Measurements from ENCODE around the gene GALNT12. TPM values are rescaled to one million over a fixed set of nuclear protein-coding genes. Genes with fewer than 3 reads are reported as not detected.

The GALNT12 gene
- polyA plus RNA-seq, 1 donor (not counting 4 experiments of a cell fraction or from before 2014, with no cell fraction given): 1.8 TPM

DNA sequence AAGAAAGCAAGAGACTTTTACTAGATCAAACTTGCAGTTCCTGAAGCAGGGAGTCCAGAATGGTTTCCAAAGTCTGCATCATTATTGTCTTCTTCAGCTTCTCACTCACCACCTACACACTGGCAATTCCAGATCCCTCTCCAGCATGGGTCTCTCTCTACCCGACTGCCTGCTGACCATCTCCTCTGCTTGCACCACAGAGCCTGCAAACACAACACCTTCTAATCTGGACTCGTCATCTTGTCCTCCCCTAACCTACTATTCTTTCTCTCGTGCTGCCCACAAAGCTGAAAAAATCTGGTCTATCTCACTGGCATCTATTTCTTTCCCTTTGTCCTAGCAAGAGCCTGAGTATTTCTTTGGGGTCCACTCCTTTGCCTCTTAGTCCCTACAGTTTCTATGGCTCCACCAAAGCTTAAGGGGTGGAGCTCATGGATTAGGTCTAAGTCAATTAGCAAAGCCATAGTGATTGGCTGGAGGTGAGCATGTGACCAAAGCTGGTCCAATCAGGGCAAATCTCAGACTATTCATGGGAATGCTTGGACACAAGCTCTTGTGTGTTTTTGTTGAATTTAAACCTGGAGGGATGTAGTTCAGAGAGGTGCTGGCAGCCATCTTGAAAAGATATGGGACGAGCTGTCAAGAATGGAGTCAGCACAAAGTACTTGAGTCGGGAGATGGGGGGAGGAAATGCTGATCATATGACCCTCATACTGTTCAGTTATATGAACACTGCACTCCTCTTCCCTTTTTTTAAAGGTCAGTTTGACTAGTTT, 63.5 kb downstream of the GALNT12 start:
- DNase-seq (ENCODE audit: low read depth, low spot score) (no peak), FAIRE-seq (no peak)
- dilution Hi-C loops (cut with MboI; ENCODE audit: extremely low pct_ligation_motif_present, low sequenced_read_pairs): no loop called here
- H3K79me2 ChIP-seq (ENCODE audit: control insufficient read depth, insufficient read depth, low read length): no peaks in the 10 kb centered on the region
- H3K9ac ChIP-seq (ENCODE audit: control insufficient read depth, extremely low read depth, insufficient read depth, low read length): no peak overlapping the region
- no peaks in the 10 kb centered on the region for H3K36me3 ChIP-seq (ENCODE audit: control insufficient read depth in 2 of 2, extremely low read depth in 1 of 2, insufficient read depth in 2 of 2, low read length in 2 of 2)
- no peaks in the 10 kb centered on the region for H3K4me1 ChIP-seq (ENCODE audit: control insufficient read depth, extremely low read depth, insufficient read depth, low read length)
- no peaks in the 10 kb centered on the region for H4K20me1 ChIP-seq (ENCODE audit: control insufficient read depth, extremely low read depth, insufficient read depth, low read length)
- no peak overlapping the region for H3K4me2 ChIP-seq (ENCODE audit: control insufficient read depth, extremely low read depth, insufficient read depth, low read depth, low read length)
- H3K9me1 ChIP-seq (ENCODE audit: control insufficient read depth, extremely low read depth, insufficient read depth, low read length): no peaks in the 10 kb centered on the region
- TF ChIP-seq EZH2 (IDR thresholded peaks at IDR 0.05; ENCODE audit: low read length): no peak
- no peaks in the 10 kb centered on the region for H3K9me3 ChIP-seq (ENCODE audit: control insufficient read depth, low read depth, low read length)
- H3K27me3 ChIP-seq (ENCODE audit: control insufficient read depth, extremely low read depth, insufficient read depth, low read length): peaks cover 6% of the 10 kb centered on the region
- H3K4me3 ChIP-seq (ENCODE audit: control insufficient read depth in 2 of 3, extremely low read depth in 1 of 3, insufficient read depth in 2 of 3, low read depth in 1 of 3, low read length in 3 of 3): no peak overlapping the region
- H2AFZ ChIP-seq (ENCODE audit: control insufficient read depth, low read length): no peak overlapping the region
- no peak overlapping the region for H3K27ac ChIP-seq (ENCODE audit: control insufficient read depth, insufficient read depth, low read length)

- Histone ChIP-seq H3K27me3 (ENCODE audit: control insufficient read depth, extremely low read depth, insufficient read depth, low read length) (peaks cover 6% of the 10 kb centered on the region), H3K36me3 (ENCODE audit: control insufficient read depth in 2 of 2, extremely low read depth in 1 of 2, insufficient read depth in 2 of 2, low read length in 2 of 2) (no peaks in the 10 kb centered on the region), H2AFZ (ENCODE audit: control insufficient read depth, low read length) (no peak overlapping the region), H3K27ac (ENCODE audit: control insufficient read depth, insufficient read depth, low read length) (no peak overlapping the region), H3K9me3 (ENCODE audit: control insufficient read depth, low read depth, low read length) (no peaks in the 10 kb centered on the region), H3K4me1 (ENCODE audit: control insufficient read depth, extremely low read depth, insufficient read depth, low read length) (no peaks in the 10 kb centered on the region), H3K79me2 (ENCODE audit: control insufficient read depth, insufficient read depth, low read length) (no peaks in the 10 kb centered on the region), H3K9ac (ENCODE audit: control insufficient read depth, extremely low read depth, insufficient read depth, low read length) (no peak overlapping the region), H3K9me1 (ENCODE audit: control insufficient read depth, extremely low read depth, insufficient read depth, low read length) (no peaks in the 10 kb centered on the region), H3K4me2 (ENCODE audit: control insufficient read depth, extremely low read depth, insufficient read depth, low read depth, low read length) (no peak overlapping the region), H4K20me1 (ENCODE audit: control insufficient read depth, extremely low read depth, insufficient read depth, low read length) (no peaks in the 10 kb centered on the region), H3K4me3 (ENCODE audit: control insufficient read depth in 2 of 3, extremely low read depth in 1 of 3, insufficient read depth in 2 of 3, low read depth in 1 of 3, low read length in 3 of 3) (no peak overlapping the region)
- no peak for FAIRE-seq
- TF ChIP-seq, protein P1, sequence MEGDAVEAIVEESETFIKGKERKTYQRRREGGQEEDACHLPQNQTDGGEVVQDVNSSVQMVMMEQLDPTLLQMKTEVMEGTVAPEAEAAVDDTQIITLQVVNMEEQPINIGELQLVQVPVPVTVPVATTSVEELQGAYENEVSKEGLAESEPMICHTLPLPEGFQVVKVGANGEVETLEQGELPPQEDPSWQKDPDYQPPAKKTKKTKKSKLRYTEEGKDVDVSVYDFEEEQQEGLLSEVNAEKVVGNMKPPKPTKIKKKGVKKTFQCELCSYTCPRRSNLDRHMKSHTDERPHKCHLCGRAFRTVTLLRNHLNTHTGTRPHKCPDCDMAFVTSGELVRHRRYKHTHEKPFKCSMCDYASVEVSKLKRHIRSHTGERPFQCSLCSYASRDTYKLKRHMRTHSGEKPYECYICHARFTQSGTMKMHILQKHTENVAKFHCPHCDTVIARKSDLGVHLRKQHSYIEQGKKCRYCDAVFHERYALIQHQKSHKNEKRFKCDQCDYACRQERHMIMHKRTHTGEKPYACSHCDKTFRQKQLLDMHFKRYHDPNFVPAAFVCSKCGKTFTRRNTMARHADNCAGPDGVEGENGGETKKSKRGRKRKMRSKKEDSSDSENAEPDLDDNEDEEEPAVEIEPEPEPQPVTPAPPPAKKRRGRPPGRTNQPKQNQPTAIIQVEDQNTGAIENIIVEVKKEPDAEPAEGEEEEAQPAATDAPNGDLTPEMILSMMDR (optimal IDR thresholded peaks at IDR 0.05 in 1 of 3, IDR thresholded peaks at IDR 0.05 in 1 of 3, conservative IDR thresholded peaks at IDR 0.05 in 1 of 3; ENCODE audit: extremely low read depth in 1 of 3, insufficient read depth in 2 of 3, low read length in 3 of 3): no peak
- no peak for TF ChIP-seq EZH2 (IDR thresholded peaks at IDR 0.05; ENCODE audit: low read length)
- dilution Hi-C loops (cut with MboI; ENCODE audit: extremely low pct_ligation_motif_present, low sequenced_read_pairs): no loop called here
- DNase-seq (ENCODE audit: low read depth, low spot score): no peak
These were observed 64.1 kb downstream of the GALNT12 start for GRCh38 chr9:98871558-98872065.
